GM23338 (cell line): ENCODE data around the gene FAM120A. TPM values are rescaled to one million over a fixed set of nuclear protein-coding genes. Genes with fewer than 3 reads are reported as not detected.

ENCODE experiments used
- ATAC-seq: fragments of 200-7000 bp; cut with Tn5 transposase; 3 replicates; pipeline ENCODE4 v1.9.1; 2020
- DNase-seq: peaks from one replicate; pipeline ENCODE4 v3.0.0-alpha.2; 2015; ENCODE audit warnings: low spot score
- H2AFZ ChIP-seq: fragments of 200-600 bp; sonication (generic); 2 replicates; pipeline ENCODE4 v1.8.0; 2016; ENCODE audit warnings: antibody characterized with exemption, mild to moderate bottlenecking, moderate library complexity
- H3F3A ChIP-seq: fragments of 200-600 bp; sonication (generic); replicated peaks from 2 replicates; pipeline ENCODE4 v1.8.0; 2017; ENCODE audit warnings: antibody characterized with exemption, mixed run types, low read depth
- H3K27ac ChIP-seq: fragments of 200-600 bp; sonication (generic); 2 replicates; pipeline ENCODE4 v1.6.1; 2016; ENCODE audit warnings: low read depth
- H3K27me3 ChIP-seq: fragments of 200-600 bp; sonication (generic); 2 replicates; pipeline ENCODE4 v1.8.0; 2016; ENCODE audit warnings: mild to moderate bottlenecking, mixed run types, moderate library complexity; ENCODE audit not compliant: insufficient read depth
- H3K36me3 ChIP-seq: fragments of 200-600 bp; sonication (generic); 2 replicates; pipeline ENCODE4 v1.8.0; 2016; ENCODE audit warnings: mild to moderate bottlenecking; ENCODE audit not compliant: insufficient read depth
- H3K4me1 ChIP-seq: fragments of 200-600 bp; sonication (generic); 2 replicates; pipeline ENCODE4 v1.8.0; 2016; ENCODE audit warnings: mild to moderate bottlenecking, moderate library complexity; ENCODE audit not compliant: insufficient read depth
- H3K4me2 ChIP-seq: fragments of 200-600 bp; sonication (generic); 2 replicates; pipeline ENCODE4 v1.7.1; 2017; ENCODE audit warnings: mixed run types
- H3K4me3 ChIP-seq: fragments of 200-600 bp; sonication (generic); 2 replicates; pipeline ENCODE4 v1.6.1; 2016; ENCODE audit warnings: mixed run types
- H3K79me2 ChIP-seq: fragments of 200-600 bp; sonication (generic); replicated peaks from 2 replicates; pipeline ENCODE4 v1.8.0; 2017; ENCODE audit warnings: mild to moderate bottlenecking; ENCODE audit not compliant: insufficient read depth
- H3K9me2 ChIP-seq: fragments of 200-600 bp; sonication (generic); 2 replicates; pipeline ENCODE4 v1.8.0; 2017; ENCODE audit not compliant: insufficient read depth
- H4K20me1 ChIP-seq: fragments of 200-600 bp; sonication (generic); replicated peaks from 2 replicates; pipeline ENCODE4 v1.8.0; 2017; ENCODE audit warnings: mild to moderate bottlenecking; ENCODE audit not compliant: insufficient read depth
- H3K27ac Mint-ChIP-seq: 2 replicates; pipeline ENCODE4 v1.8.0; 2020; ENCODE audit warnings: inconsistent platforms, mild to moderate bottlenecking, moderate library complexity, mixed read lengths
- H3K27me3 Mint-ChIP-seq: 3 replicates; pipeline ENCODE4 v1.8.0; 2022; ENCODE audit warnings: low read depth, mild to moderate bottlenecking, moderate library complexity, mixed read lengths, inconsistent platforms; ENCODE audit not compliant: insufficient read depth, poor library complexity
- H3K36me3 Mint-ChIP-seq: 3 replicates; pipeline ENCODE4 v1.8.0; 2021; ENCODE audit warnings: low read depth, mild to moderate bottlenecking, inconsistent platforms, moderate library complexity, mixed read lengths
- H3K4me1 Mint-ChIP-seq: 3 replicates; pipeline ENCODE4 v1.8.0; 2020; ENCODE audit warnings: mild to moderate bottlenecking, inconsistent platforms, mixed read lengths
- H3K4me3 Mint-ChIP-seq: 3 replicates; pipeline ENCODE4 v1.8.0; 2021; ENCODE audit warnings: moderate library complexity, mild to moderate bottlenecking, inconsistent platforms, mixed read lengths
- H3K9me3 Mint-ChIP-seq: 3 replicates; pipeline ENCODE4 v1.8.0; 2020; ENCODE audit warnings: moderate library complexity, mild to moderate bottlenecking, inconsistent platforms, mixed read lengths
- CREB1 ChIP-seq: fragments of 250-450 bp; sonication (Bioruptor Pico); IDR thresholded peaks from 2 replicates; pipeline ENCODE4 v1.5.0; 2020; ENCODE audit warnings: low read depth, mild to moderate bottlenecking, moderate library complexity
- EZH2 ChIP-seq: fragments of 200-600 bp; sonication (generic); IDR thresholded peaks from one replicate; pipeline ENCODE4 v1.8.0; 2017; ENCODE audit warnings: antibody characterized with exemption, mild to moderate bottlenecking, low read depth; ENCODE audit not compliant: unreplicated experiment
- EZH2phosphoT487 ChIP-seq: fragments of 200-600 bp; sonication (generic); IDR thresholded peaks from one replicate; pipeline ENCODE4 v1.8.1; 2018; ENCODE audit warnings: antibody characterized with exemption; ENCODE audit not compliant: unreplicated experiment
- JUNB ChIP-seq: IDR thresholded peaks from one replicate; pipeline ENCODE4 v1.6.1; 2016; ENCODE audit warnings: antibody characterized with exemption; ENCODE audit not compliant: unreplicated experiment
- NANOG ChIP-seq: IDR thresholded peaks from 2 replicates; pipeline ENCODE4 v1.6.1; 2016; ENCODE audit warnings: antibody characterized with exemption, borderline replicate concordance
- POLR2AphosphoS5 ChIP-seq: IDR thresholded peaks from 2 replicates; pipeline ENCODE4 v1.6.1; 2016; ENCODE audit warnings: antibody characterized with exemption, low read depth
- STAT1 ChIP-seq: IDR thresholded peaks from one replicate; pipeline ENCODE4 v1.6.1; 2016; ENCODE audit warnings: antibody characterized with exemption; ENCODE audit not compliant: unreplicated experiment
- ZNF331 ChIP-seq: fragments of 250-450 bp; sonication (Bioruptor Pico); IDR thresholded peaks from 2 replicates; pipeline ENCODE4 v1.5.0; 2020; ENCODE audit warnings: low read depth, mild to moderate bottlenecking, moderate library complexity
- polyA plus RNA-seq: library from polyadenylated mRNA; unstranded; fragments of >200 nt; fragmentation: Nextera tagmentation; extraction: Ambion mirVana; gene quantifications from 2 replicates; pipeline ENCODE4 v1.2.1, GENCODE V29; 2016
- total RNA-seq: library from RNA; depleted of rRNA; stranded (reverse); fragments of >200 nt; shearing (Covaris generic); gene quantifications from 2 replicates; pipeline ENCODE4 v1.2.3, GENCODE V29; 2014
- TF ChIP-seq, protein P1 (sequence below), 2 experiments: fragments of 200-600 bp in 1 of 2; sonication (generic) in 1 of 2; conservative IDR thresholded peaks; 2 replicates each; pipeline versions ENCODE4 v1.5.1 to v1.6.1; 2016 to 2017; ENCODE audit warnings: antibody characterized with exemption in 2 of 2, low read depth in 2 of 2, mild to moderate bottlenecking in 2 of 2, moderate library complexity in 1 of 2
- TF ChIP-seq, protein P2 (sequence below): IDR thresholded peaks from 2 replicates; pipeline ENCODE4 v1.6.1; 2016; ENCODE audit warnings: antibody characterized with exemption
- TF ChIP-seq, protein P3 (sequence below): fragments of 250-450 bp; sonication (Bioruptor Pico); IDR thresholded peaks from 2 replicates; pipeline ENCODE4 v1.5.0; 2020; ENCODE audit warnings: mild to moderate bottlenecking, moderate library complexity

FAM120A gene
- total and polyA plus RNA-seq, 2 experiments from 2014 or later, result 28.2 to 52.5 TPM

DNA sequence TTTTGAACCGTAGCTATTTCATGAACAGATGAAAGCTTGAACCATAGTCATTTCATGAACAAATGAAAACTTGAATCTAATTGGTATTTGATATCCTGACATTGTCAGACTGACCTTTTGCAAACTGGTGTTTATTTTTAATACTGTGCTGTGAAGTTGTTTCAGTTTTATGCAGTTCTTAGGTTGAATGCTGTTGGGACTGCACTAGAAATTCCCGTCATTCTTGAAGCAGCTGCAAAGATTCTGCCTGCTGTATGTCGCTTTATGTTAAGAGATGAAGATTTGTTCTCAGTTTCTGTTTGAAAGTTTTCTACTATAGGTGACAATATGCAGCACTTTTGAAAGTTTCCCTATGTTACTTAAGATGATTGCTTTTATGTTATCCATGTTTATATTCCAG lies 24.4 kb downstream of the FAM120A start:
- Mint-ChIP-seq H3K4me3 (no peak overlapping the region), H3K27me3 (peaks cover 3% of the 10 kb centered on the region), H3K4me1 (peaks cover 20% of the 10 kb centered on the region), H3K36me3 (peaks cover 32% of the 10 kb centered on the region; the same call in 2 of the 3 replicates), H3K9me3 (no peaks in the 10 kb centered on the region), H3K27ac (no peak overlapping the region)
- H3K36me3 ChIP-seq, result peaks cover 8% of the 10 kb centered on the region; the same call in 1 of the 2 replicates
- no peak for DNase-seq
- 0 out of 2 replicates have a peak, but pooled peaks cover 4% of the 10 kb centered on the region for H3K9me2 ChIP-seq
- no peaks in the 10 kb centered on the region for H3K27me3 ChIP-seq
- H3K4me1 ChIP-seq, result peaks cover 12% of the 10 kb centered on the region
- no peak overlapping the region for H3K4me2 ChIP-seq
- H3K4me3 ChIP-seq, result no peak overlapping the region
- peaks cover 92% of the 10 kb centered on the region for H3K79me2 ChIP-seq
- no peak overlapping the region for H3K27ac ChIP-seq
- H3F3A ChIP-seq, result no peaks in the 10 kb centered on the region
- peaks cover 14% of the 10 kb centered on the region for H4K20me1 ChIP-seq
- ATAC-seq, result no peak
- no peak overlapping the region for H2AFZ ChIP-seq
- no peak for TF ChIP-seq STAT1
- no peak for TF ChIP-seq POLR2AphosphoS5
- TF ChIP-seq EZH2phosphoT487, result no peak
- TF ChIP-seq, protein P1, sequence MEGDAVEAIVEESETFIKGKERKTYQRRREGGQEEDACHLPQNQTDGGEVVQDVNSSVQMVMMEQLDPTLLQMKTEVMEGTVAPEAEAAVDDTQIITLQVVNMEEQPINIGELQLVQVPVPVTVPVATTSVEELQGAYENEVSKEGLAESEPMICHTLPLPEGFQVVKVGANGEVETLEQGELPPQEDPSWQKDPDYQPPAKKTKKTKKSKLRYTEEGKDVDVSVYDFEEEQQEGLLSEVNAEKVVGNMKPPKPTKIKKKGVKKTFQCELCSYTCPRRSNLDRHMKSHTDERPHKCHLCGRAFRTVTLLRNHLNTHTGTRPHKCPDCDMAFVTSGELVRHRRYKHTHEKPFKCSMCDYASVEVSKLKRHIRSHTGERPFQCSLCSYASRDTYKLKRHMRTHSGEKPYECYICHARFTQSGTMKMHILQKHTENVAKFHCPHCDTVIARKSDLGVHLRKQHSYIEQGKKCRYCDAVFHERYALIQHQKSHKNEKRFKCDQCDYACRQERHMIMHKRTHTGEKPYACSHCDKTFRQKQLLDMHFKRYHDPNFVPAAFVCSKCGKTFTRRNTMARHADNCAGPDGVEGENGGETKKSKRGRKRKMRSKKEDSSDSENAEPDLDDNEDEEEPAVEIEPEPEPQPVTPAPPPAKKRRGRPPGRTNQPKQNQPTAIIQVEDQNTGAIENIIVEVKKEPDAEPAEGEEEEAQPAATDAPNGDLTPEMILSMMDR (conservative IDR thresholded peaks at IDR 0.05; ENCODE audit: low read depth in 2 of 2), result no peak
- TF ChIP-seq ZNF331 (CRISPR knock-in tag), result no peak
- no peak for TF ChIP-seq EZH2
- no peak for TF ChIP-seq NANOG
- no peak for TF ChIP-seq CREB1
- TF ChIP-seq, protein P2, sequence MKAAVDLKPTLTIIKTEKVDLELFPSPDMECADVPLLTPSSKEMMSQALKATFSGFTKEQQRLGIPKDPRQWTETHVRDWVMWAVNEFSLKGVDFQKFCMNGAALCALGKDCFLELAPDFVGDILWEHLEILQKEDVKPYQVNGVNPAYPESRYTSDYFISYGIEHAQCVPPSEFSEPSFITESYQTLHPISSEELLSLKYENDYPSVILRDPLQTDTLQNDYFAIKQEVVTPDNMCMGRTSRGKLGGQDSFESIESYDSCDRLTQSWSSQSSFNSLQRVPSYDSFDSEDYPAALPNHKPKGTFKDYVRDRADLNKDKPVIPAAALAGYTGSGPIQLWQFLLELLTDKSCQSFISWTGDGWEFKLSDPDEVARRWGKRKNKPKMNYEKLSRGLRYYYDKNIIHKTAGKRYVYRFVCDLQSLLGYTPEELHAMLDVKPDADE, result no peak
- TF ChIP-seq JUNB, result no peak
- TF ChIP-seq, protein P3, sequence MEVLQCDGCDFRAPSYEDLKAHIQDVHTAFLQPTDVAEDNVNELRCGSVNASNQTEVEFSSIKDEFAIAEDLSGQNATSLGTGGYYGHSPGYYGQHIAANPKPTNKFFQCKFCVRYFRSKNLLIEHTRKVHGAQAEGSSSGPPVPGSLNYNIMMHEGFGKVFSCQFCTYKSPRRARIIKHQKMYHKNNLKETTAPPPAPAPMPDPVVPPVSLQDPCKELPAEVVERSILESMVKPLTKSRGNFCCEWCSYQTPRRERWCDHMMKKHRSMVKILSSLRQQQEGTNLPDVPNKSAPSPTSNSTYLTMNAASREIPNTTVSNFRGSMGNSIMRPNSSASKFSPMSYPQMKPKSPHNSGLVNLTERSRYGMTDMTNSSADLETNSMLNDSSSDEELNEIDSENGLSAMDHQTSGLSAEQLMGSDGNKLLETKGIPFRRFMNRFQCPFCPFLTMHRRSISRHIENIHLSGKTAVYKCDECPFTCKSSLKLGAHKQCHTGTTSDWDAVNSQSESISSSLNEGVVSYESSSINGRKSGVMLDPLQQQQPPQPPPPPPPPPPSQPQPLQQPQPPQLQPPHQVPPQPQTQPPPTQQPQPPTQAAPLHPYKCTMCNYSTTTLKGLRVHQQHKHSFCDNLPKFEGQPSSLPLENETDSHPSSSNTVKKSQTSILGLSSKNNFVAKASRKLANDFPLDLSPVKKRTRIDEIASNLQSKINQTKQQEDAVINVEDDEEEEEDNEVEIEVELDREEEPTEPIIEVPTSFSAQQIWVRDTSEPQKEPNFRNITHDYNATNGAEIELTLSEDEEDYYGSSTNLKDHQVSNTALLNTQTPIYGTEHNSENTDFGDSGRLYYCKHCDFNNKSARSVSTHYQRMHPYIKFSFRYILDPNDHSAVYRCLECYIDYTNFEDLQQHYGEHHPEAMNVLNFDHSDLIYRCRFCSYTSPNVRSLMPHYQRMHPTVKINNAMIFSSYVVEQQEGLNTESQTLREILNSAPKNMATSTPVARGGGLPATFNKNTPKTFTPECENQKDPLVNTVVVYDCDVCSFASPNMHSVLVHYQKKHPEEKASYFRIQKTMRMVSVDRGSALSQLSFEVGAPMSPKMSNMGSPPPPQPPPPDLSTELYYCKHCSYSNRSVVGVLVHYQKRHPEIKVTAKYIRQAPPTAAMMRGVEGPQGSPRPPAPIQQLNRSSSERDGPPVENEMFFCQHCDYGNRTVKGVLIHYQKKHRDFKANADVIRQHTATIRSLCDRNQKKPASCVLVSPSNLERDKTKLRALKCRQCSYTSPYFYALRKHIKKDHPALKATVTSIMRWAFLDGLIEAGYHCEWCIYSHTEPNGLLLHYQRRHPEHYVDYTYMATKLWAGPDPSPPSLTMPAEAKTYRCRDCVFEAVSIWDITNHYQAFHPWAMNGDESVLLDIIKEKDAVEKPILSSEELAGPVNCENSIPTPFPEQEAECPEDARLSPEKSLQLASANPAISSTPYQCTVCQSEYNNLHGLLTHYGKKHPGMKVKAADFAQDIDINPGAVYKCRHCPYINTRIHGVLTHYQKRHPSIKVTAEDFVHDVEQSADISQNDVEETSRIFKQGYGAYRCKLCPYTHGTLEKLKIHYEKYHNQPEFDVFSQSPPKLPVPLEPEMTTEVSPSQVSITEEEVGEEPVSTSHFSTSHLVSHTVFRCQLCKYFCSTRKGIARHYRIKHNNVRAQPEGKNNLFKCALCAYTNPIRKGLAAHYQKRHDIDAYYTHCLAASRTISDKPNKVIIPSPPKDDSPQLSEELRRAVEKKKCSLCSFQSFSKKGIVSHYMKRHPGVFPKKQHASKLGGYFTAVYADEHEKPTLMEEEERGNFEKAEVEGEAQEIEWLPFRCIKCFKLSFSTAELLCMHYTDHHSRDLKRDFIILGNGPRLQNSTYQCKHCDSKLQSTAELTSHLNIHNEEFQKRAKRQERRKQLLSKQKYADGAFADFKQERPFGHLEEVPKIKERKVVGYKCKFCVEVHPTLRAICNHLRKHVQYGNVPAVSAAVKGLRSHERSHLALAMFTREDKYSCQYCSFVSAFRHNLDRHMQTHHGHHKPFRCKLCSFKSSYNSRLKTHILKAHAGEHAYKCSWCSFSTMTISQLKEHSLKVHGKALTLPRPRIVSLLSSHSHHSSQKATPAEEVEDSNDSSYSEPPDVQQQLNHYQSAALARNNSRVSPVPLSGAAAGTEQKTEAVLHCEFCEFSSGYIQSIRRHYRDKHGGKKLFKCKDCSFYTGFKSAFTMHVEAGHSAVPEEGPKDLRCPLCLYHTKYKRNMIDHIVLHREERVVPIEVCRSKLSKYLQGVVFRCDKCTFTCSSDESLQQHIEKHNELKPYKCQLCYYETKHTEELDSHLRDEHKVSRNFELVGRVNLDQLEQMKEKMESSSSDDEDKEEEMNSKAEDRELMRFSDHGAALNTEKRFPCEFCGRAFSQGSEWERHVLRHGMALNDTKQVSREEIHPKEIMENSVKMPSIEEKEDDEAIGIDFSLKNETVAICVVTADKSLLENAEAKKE, result no peak
